Vagina (tissue), 2 donors: ENCODE data around the gene NR4A2. TPM values are rescaled to one million over a fixed set of nuclear protein-coding genes. Genes with fewer than 3 reads are reported as not detected.
A peak's percentile ranks its signal among the peaks of the same experiment; 100 is the strongest.

Source experiments
- DNase-seq, 2 donors: peaks; one replicate each; pipeline ENCODE4 v3.0.0-alpha.2; 2017; ENCODE audit errors: extremely low spot score in 2 of 2
- H3K27ac ChIP-seq: fragments of 200-600 bp; sonication (generic); one replicate; pipeline ENCODE4 v1.5.1; 2019
- H3K27me3 ChIP-seq: fragments of 200-600 bp; sonication (generic); one replicate; pipeline ENCODE4 v1.5.1; 2019
- H3K36me3 ChIP-seq, 2 donors: fragments of 200-600 bp; sonication (generic); one replicate each; pipeline ENCODE4 v1.5.1; 2017 to 2019
- H3K4me1 ChIP-seq: fragments of 200-600 bp; sonication (generic); one replicate; pipeline ENCODE4 v1.5.1; 2019
- H3K4me3 ChIP-seq, 2 donors: fragments of 200-600 bp; sonication (generic); 1 replicate in 1 of 2; 2 replicates in 1 of 2; pipeline ENCODE4 v1.5.1; 2016 to 2019
- H3K9me3 ChIP-seq: fragments of 200-600 bp; sonication (generic); one replicate; pipeline ENCODE4 v1.5.1; 2019
- CTCF ChIP-seq, 3 experiments: fragments of 450-650 bp in 2 of 3; fragments of 200-600 bp in 1 of 3; sonication (generic) in 1 of 3; IDR thresholded peaks; one replicate each; pipeline ENCODE4 v1.5.1; 2017 to 2019; ENCODE audit warnings: antibody characterized with exemption in 3 of 3, mild to moderate bottlenecking in 2 of 3, moderate library complexity in 2 of 3
- POLR2A ChIP-seq, 2 donors: fragments of 450-650 bp; IDR thresholded peaks; one replicate each; pipeline ENCODE4 v1.6.1; 2017; ENCODE audit warnings: antibody characterized with exemption in 2 of 2, mild to moderate bottlenecking in 2 of 2, moderate library complexity in 2 of 2
- POLR2AphosphoS5 ChIP-seq, 2 donors: sonication (generic); formaldehyde crosslinking; IDR thresholded peaks; one replicate each; pipeline ENCODE4 v1.9.0; 2017; ENCODE audit warnings: antibody characterized with exemption in 2 of 2, mild to moderate bottlenecking in 2 of 2, low read depth in 1 of 2; ENCODE audit not compliant: insufficient read depth in 1 of 2
- intact Hi-C: fragments of 100-400 bp; cut with DNase I; formaldehyde crosslinking; loops from one replicate; pipeline ENCODE4 v1.15.1; 2023
- total RNA-seq: library from RNA; depleted of rRNA; stranded (reverse); fragments of >200 nt; gene quantifications from one replicate; pipeline ENCODE4 v1.2.3, GENCODE V29; 2016

The NR4A2 gene
- total RNA-seq, 1 donor from 2014 or later: 17.2 TPM

GRCh38 chr2:156331572-156332283 is 793 bp downstream of the NR4A2 start:
- Histone ChIP-seq H3K4me1 (peaks cover 12% of the 10 kb centered on the region), H3K27ac (peak overlapping the region; percentile 100), H3K4me3 (peak overlapping the region; percentile 89), H3K36me3 (peaks cover 0 to 3% of the 10 kb centered on the region in 2 donors), H3K9me3 (no peaks in the 10 kb centered on the region), H3K27me3 (no peaks in the 10 kb centered on the region)
- TF ChIP-seq POLR2A (IDR thresholded peaks at IDR 0.05) (no peak), POLR2AphosphoS5 (IDR thresholded peaks at IDR 0.05; ENCODE audit: insufficient read depth in 1 of 2, low read depth in 1 of 2) (no peak), CTCF (IDR thresholded peaks at IDR 0.05) (no peak)
- peak in 1 of 2 donors; percentile 93 for DNase-seq
- intact Hi-C loops: loop anchor here (5.0 kb wide), 1 partner anchor 371 kb away; no protein-coding TSS in a partner anchor

GRCh38 chr2:156329927-156330726 is 2.4 kb downstream of the NR4A2 start:
- Histone ChIP-seq H3K9me3 (no peaks in the 10 kb centered on the region), H3K27me3 (no peaks in the 10 kb centered on the region), H3K4me3 (no peak overlapping the region), H3K36me3 (peaks cover 0 to 13% of the 10 kb centered on the region in 2 donors), H3K27ac (no peak overlapping the region), H3K4me1 (peaks cover 12% of the 10 kb centered on the region)
- intact Hi-C loops: loop anchor here (5.0 kb wide), 1 partner anchor 372 kb away; no protein-coding TSS in a partner anchor
- no peak for DNase-seq
- TF ChIP-seq POLR2AphosphoS5 (IDR thresholded peaks at IDR 0.05; ENCODE audit: insufficient read depth in 1 of 2, low read depth in 1 of 2) (no peak), CTCF (IDR thresholded peaks at IDR 0.05) (no peak), POLR2A (IDR thresholded peaks at IDR 0.05) (no peak)

GRCh38 chr2:156329031-156329926 is 3.2 kb downstream of the NR4A2 start:
- Histone ChIP-seq H3K27me3 (no peaks in the 10 kb centered on the region), H3K27ac (no peak overlapping the region), H3K4me1 (peaks cover 12% of the 10 kb centered on the region), H3K4me3 (no peak overlapping the region), H3K36me3 (peaks cover 0 to 15% of the 10 kb centered on the region in 2 donors), H3K9me3 (no peaks in the 10 kb centered on the region)
- intact Hi-C loops: no loop called here
- no peak for DNase-seq
- no peak for TF ChIP-seq POLR2A (IDR thresholded peaks at IDR 0.05)
- no peak for TF ChIP-seq CTCF (IDR thresholded peaks at IDR 0.05)

- Histone ChIP-seq H3K4me3 (no peak overlapping the region), H3K4me1 (peaks cover 12% of the 10 kb centered on the region), H3K27ac (no peak overlapping the region), H3K9me3 (no peaks in the 10 kb centered on the region), H3K36me3 (peaks cover 0 to 15% of the 10 kb centered on the region in 2 donors), H3K27me3 (no peaks in the 10 kb centered on the region)
- intact Hi-C loops: no loop called here
- TF ChIP-seq POLR2AphosphoS5 (IDR thresholded peaks at IDR 0.05; ENCODE audit: insufficient read depth in 1 of 2, low read depth in 1 of 2): no peak
- no peak for TF ChIP-seq POLR2A (IDR thresholded peaks at IDR 0.05)
- no peak for TF ChIP-seq CTCF (IDR thresholded peaks at IDR 0.05)
- no peak for DNase-seq
Observed at GRCh38 chr2:156327835-156328695, 4.5 kb downstream of the NR4A2 start.
